ENCODE data around the gene DISC1.

The DISC1 gene

GRCh38 chr1:231887866-231888265 lies 261.3 kb downstream of the DISC1 start:
- H3K4me2 ChIP-seq (ENCODE audit: insufficient read depth, low read length, poor library complexity, severe bottlenecking): no peak overlapping the region
- H3K9ac ChIP-seq (ENCODE audit: low read depth, low read length, poor library complexity): no peak overlapping the region
- no peak for DNase-seq (ENCODE audit: low spot score)
- H3K23ac ChIP-seq (ENCODE audit: low read depth, low read length, poor library complexity): no peak overlapping the region
- no peak overlapping the region for H2AFZ ChIP-seq (ENCODE audit: low read length)
- H4K8ac ChIP-seq (ENCODE audit: low read depth, low read length): no peak overlapping the region
- no peak overlapping the region for H3K4ac ChIP-seq (ENCODE audit: low read length)
- no peak overlapping the region for H2BK5ac ChIP-seq (ENCODE audit: low read length)
- H3K27me3 ChIP-seq (ENCODE audit: control insufficient read depth in 3 of 3, insufficient read depth in 3 of 3, low read depth in 1 of 3, low read length in 3 of 3): no peaks in the 10 kb centered on the region
- no peak overlapping the region for H2AK5ac ChIP-seq (ENCODE audit: low read depth, low read length)
- H3K9me3 ChIP-seq (replicated peaks in 1 of 2; ENCODE audit: control insufficient read depth in 2 of 2, insufficient read depth in 1 of 2, low read depth in 1 of 2, low read length in 2 of 2): no peaks in the 10 kb centered on the region
- H3K14ac ChIP-seq (ENCODE audit: low read length): no peak overlapping the region
- no peak overlapping the region for H3K18ac ChIP-seq (ENCODE audit: low read length)
- no peak overlapping the region for H4K91ac ChIP-seq (ENCODE audit: low read depth, low read length, poor library complexity)
- H3K4me1 ChIP-seq (ENCODE audit: control insufficient read depth in 2 of 2, insufficient read depth in 1 of 2, low read depth in 1 of 2, low read length in 2 of 2): no peaks in the 10 kb centered on the region
- no peak overlapping the region for H3K27ac ChIP-seq (replicated peaks; ENCODE audit: low read length)
- H2BK15ac ChIP-seq (ENCODE audit: low read length): no peak overlapping the region
- no peak overlapping the region for H2BK120ac ChIP-seq (ENCODE audit: low read depth, low read length)
- no peak overlapping the region for H2BK12ac ChIP-seq (ENCODE audit: low read length)
- H3K79me1 ChIP-seq (ENCODE audit: low read depth, low read length): no peaks in the 10 kb centered on the region
- H3K36me3 ChIP-seq (replicated peaks in 1 of 2; ENCODE audit: control insufficient read depth in 2 of 2, insufficient read depth in 2 of 2, low read length in 2 of 2): no peaks in the 10 kb centered on the region
- WGBS, 2 donors (ENCODE audit: extremely low coverage in 2 of 2, insufficient read length in 2 of 2, insufficient replicate concordance in 1 of 2): no CpG with 5 or more reads among the region's 6 CpGs
- no peak overlapping the region for H3K4me3 ChIP-seq (ENCODE audit: low read length in 2 of 2)

- Histone ChIP-seq H2AFZ (ENCODE audit: low read length) (no peak overlapping the region), H2BK5ac (ENCODE audit: low read length) (no peak overlapping the region), H3K4me1 (ENCODE audit: control insufficient read depth in 2 of 2, insufficient read depth in 1 of 2, low read depth in 1 of 2, low read length in 2 of 2) (no peaks in the 10 kb centered on the region), H3K27me3 (ENCODE audit: control insufficient read depth in 3 of 3, insufficient read depth in 3 of 3, low read depth in 1 of 3, low read length in 3 of 3) (no peaks in the 10 kb centered on the region), H3K9me3 (replicated peaks in 1 of 2; ENCODE audit: control insufficient read depth in 2 of 2, insufficient read depth in 1 of 2, low read depth in 1 of 2, low read length in 2 of 2) (peaks cover 3 to 8% of the 10 kb centered on the region in 2 donors), H2BK12ac (ENCODE audit: low read length) (no peak overlapping the region), H3K4ac (ENCODE audit: low read length) (no peak overlapping the region), H2BK120ac (ENCODE audit: low read depth, low read length) (no peak overlapping the region), H3K27ac (replicated peaks; ENCODE audit: low read length) (no peak overlapping the region), H3K14ac (ENCODE audit: low read length) (no peak overlapping the region), H3K4me3 (ENCODE audit: low read length in 2 of 2) (no peak overlapping the region), H4K91ac (ENCODE audit: low read depth, low read length, poor library complexity) (no peak overlapping the region), H3K9ac (ENCODE audit: low read depth, low read length, poor library complexity) (no peak overlapping the region), H2BK15ac (ENCODE audit: low read length) (no peak overlapping the region), H3K4me2 (ENCODE audit: insufficient read depth, low read length, poor library complexity, severe bottlenecking) (no peak overlapping the region), H2AK5ac (ENCODE audit: low read depth, low read length) (no peak overlapping the region), H4K8ac (ENCODE audit: low read depth, low read length) (no peak overlapping the region), H3K36me3 (replicated peaks in 1 of 2; ENCODE audit: control insufficient read depth in 2 of 2, insufficient read depth in 2 of 2, low read length in 2 of 2) (no peaks in the 10 kb centered on the region), H3K79me1 (ENCODE audit: low read depth, low read length) (no peaks in the 10 kb centered on the region), H3K23ac (ENCODE audit: low read depth, low read length, poor library complexity) (no peak overlapping the region), H3K18ac (ENCODE audit: low read length) (no peak overlapping the region)
- no peak for DNase-seq (ENCODE audit: low spot score)
- WGBS, 2 donors (ENCODE audit: extremely low coverage in 2 of 2, insufficient read length in 2 of 2, insufficient replicate concordance in 1 of 2): no CpG with 5 or more reads among the region's 4 CpGs
These were observed 264.2 kb downstream of the DISC1 start for GRCh38 chr1:231890791-231891190.

- no peak overlapping the region for H2BK15ac ChIP-seq (ENCODE audit: low read length)
- no peak overlapping the region for H3K4ac ChIP-seq (ENCODE audit: low read length)
- no peak overlapping the region for H2BK12ac ChIP-seq (ENCODE audit: low read length)
- no peak overlapping the region for H4K91ac ChIP-seq (ENCODE audit: low read depth, low read length, poor library complexity)
- H2BK120ac ChIP-seq (ENCODE audit: low read depth, low read length): no peak overlapping the region
- H3K14ac ChIP-seq (ENCODE audit: low read length): no peak overlapping the region
- H3K9ac ChIP-seq (ENCODE audit: low read depth, low read length, poor library complexity): no peak overlapping the region
- H2BK5ac ChIP-seq (ENCODE audit: low read length): no peak overlapping the region
- peaks cover 3 to 8% of the 10 kb centered on the region in 2 donors for H3K9me3 ChIP-seq (replicated peaks in 1 of 2; ENCODE audit: control insufficient read depth in 2 of 2, insufficient read depth in 1 of 2, low read depth in 1 of 2, low read length in 2 of 2)
- H3K4me1 ChIP-seq (ENCODE audit: control insufficient read depth in 2 of 2, insufficient read depth in 1 of 2, low read depth in 1 of 2, low read length in 2 of 2): no peaks in the 10 kb centered on the region
- no peak overlapping the region for H3K23ac ChIP-seq (ENCODE audit: low read depth, low read length, poor library complexity)
- H3K18ac ChIP-seq (ENCODE audit: low read length): no peak overlapping the region
- no peaks in the 10 kb centered on the region for H3K27me3 ChIP-seq (ENCODE audit: control insufficient read depth in 3 of 3, insufficient read depth in 3 of 3, low read depth in 1 of 3, low read length in 3 of 3)
- H2AK5ac ChIP-seq (ENCODE audit: low read depth, low read length): no peak overlapping the region
- no peak overlapping the region for H2AFZ ChIP-seq (ENCODE audit: low read length)
- no peak overlapping the region for H3K4me3 ChIP-seq (ENCODE audit: low read length in 2 of 2)
- DNase-seq (ENCODE audit: low spot score): no peak
- WGBS, 2 donors (ENCODE audit: extremely low coverage in 2 of 2, insufficient read length in 2 of 2, insufficient replicate concordance in 1 of 2): 100% methylated on average over 1 of the region's 7 CpGs
- no peak overlapping the region for H4K8ac ChIP-seq (ENCODE audit: low read depth, low read length)
- no peaks in the 10 kb centered on the region for H3K36me3 ChIP-seq (replicated peaks in 1 of 2; ENCODE audit: control insufficient read depth in 2 of 2, insufficient read depth in 2 of 2, low read length in 2 of 2)
- H3K27ac ChIP-seq (replicated peaks; ENCODE audit: low read length): no peak overlapping the region
- no peak overlapping the region for H3K4me2 ChIP-seq (ENCODE audit: insufficient read depth, low read length, poor library complexity, severe bottlenecking)
- no peaks in the 10 kb centered on the region for H3K79me1 ChIP-seq (ENCODE audit: low read depth, low read length)
These were observed 267.0 kb downstream of the DISC1 start for GRCh38 chr1:231893400-231894102.

- no peak overlapping the region for H3K18ac ChIP-seq (ENCODE audit: low read length)
- H2AK5ac ChIP-seq (ENCODE audit: low read depth, low read length): no peak overlapping the region
- no peak overlapping the region for H2BK5ac ChIP-seq (ENCODE audit: low read length)
- no CpG with 5 or more reads among the region's 4 CpGs for WGBS, 2 donors (ENCODE audit: extremely low coverage in 2 of 2, insufficient read length in 2 of 2, insufficient replicate concordance in 1 of 2)
- DNase-seq (ENCODE audit: low spot score): no peak
- H3K9me3 ChIP-seq (replicated peaks in 1 of 2; ENCODE audit: control insufficient read depth in 2 of 2, insufficient read depth in 1 of 2, low read depth in 1 of 2, low read length in 2 of 2): peaks cover 3 to 8% of the 10 kb centered on the region in 2 donors
- no peaks in the 10 kb centered on the region for H3K27me3 ChIP-seq (ENCODE audit: control insufficient read depth in 3 of 3, insufficient read depth in 3 of 3, low read depth in 1 of 3, low read length in 3 of 3)
- no peak overlapping the region for H3K27ac ChIP-seq (replicated peaks; ENCODE audit: low read length)
- no peak overlapping the region for H4K91ac ChIP-seq (ENCODE audit: low read depth, low read length, poor library complexity)
- H3K14ac ChIP-seq (ENCODE audit: low read length): no peak overlapping the region
- H3K4me2 ChIP-seq (ENCODE audit: insufficient read depth, low read length, poor library complexity, severe bottlenecking): no peak overlapping the region
- no peak overlapping the region for H4K8ac ChIP-seq (ENCODE audit: low read depth, low read length)
- no peaks in the 10 kb centered on the region for H3K36me3 ChIP-seq (replicated peaks in 1 of 2; ENCODE audit: control insufficient read depth in 2 of 2, insufficient read depth in 2 of 2, low read length in 2 of 2)
- no peak overlapping the region for H2BK12ac ChIP-seq (ENCODE audit: low read length)
- no peaks in the 10 kb centered on the region for H3K79me1 ChIP-seq (ENCODE audit: low read depth, low read length)
- H3K23ac ChIP-seq (ENCODE audit: low read depth, low read length, poor library complexity): no peak overlapping the region
- H3K4ac ChIP-seq (ENCODE audit: low read length): no peak overlapping the region
- peaks cover 7 to 25% of the 10 kb centered on the region in 2 donors for H3K4me1 ChIP-seq (ENCODE audit: control insufficient read depth in 2 of 2, insufficient read depth in 1 of 2, low read depth in 1 of 2, low read length in 2 of 2)
- H3K9ac ChIP-seq (ENCODE audit: low read depth, low read length, poor library complexity): no peak overlapping the region
- H2BK15ac ChIP-seq (ENCODE audit: low read length): no peak overlapping the region
- no peak overlapping the region for H2AFZ ChIP-seq (ENCODE audit: low read length)
- H3K4me3 ChIP-seq (ENCODE audit: low read length in 2 of 2): no peak overlapping the region
- H2BK120ac ChIP-seq (ENCODE audit: low read depth, low read length): no peak overlapping the region
These were observed 270.2 kb downstream of the DISC1 start for GRCh38 chr1:231896806-231897205.

Measured in neuronal stem cell (in vitro differentiated cells).